Neutrophil (primary cell): ENCODE results near the gene CNTNAP2.

Experiments used
- H3K27ac ChIP-seq: fragments of 200-600 bp; sonication (generic); 2 replicates; pipeline ENCODE4 v1.5.1; 2016; ENCODE audit warnings: mild to moderate bottlenecking, moderate library complexity
- H3K27me3 ChIP-seq: fragments of 200-600 bp; sonication (generic); 2 replicates; pipeline ENCODE4 v1.6.0; 2016; ENCODE audit warnings: mild to moderate bottlenecking
- H3K36me3 ChIP-seq: fragments of 200-600 bp; sonication (generic); 2 replicates; pipeline ENCODE4 v1.5.1; 2017
- H3K4me1 ChIP-seq, 2 experiments: fragments of 200-600 bp in 1 of 2; sonication (generic) in 1 of 2; 1 replicate in 1 of 2; 2 replicates in 1 of 2; pipeline versions ENCODE4 v1.5.1 to v1.6.1; 2013 to 2016; ENCODE audit warnings: low read depth in 1 of 2, low read length in 1 of 2, mild to moderate bottlenecking in 1 of 2, moderate library complexity in 1 of 2; ENCODE audit not compliant: control insufficient read depth in 1 of 2, insufficient read depth in 1 of 2
- H3K4me3 ChIP-seq, 2 experiments: fragments of 200-600 bp in 1 of 2; sonication (generic) in 1 of 2; 1 replicate in 1 of 2; 2 replicates in 1 of 2; pipeline ENCODE4 v1.5.1; 2013 to 2016; ENCODE audit warnings: low read depth in 1 of 2, low read length in 1 of 2, mild to moderate bottlenecking in 1 of 2, moderate library complexity in 1 of 2
- H3K9me3 ChIP-seq: fragments of 200-600 bp; sonication (generic); 2 replicates; pipeline ENCODE4 v1.5.1; 2016
- CTCF ChIP-seq: fragments of 200-600 bp; sonication (generic); IDR thresholded peaks from 2 replicates; pipeline ENCODE4 v1.5.1; 2016; ENCODE audit warnings: antibody characterized with exemption

CNTNAP2 gene

GRCh38 chr7:146291900-146292299 lies 175.3 kb downstream of the CNTNAP2 start:
- no peak for TF ChIP-seq CTCF
- Histone ChIP-seq H3K9me3 (no peaks in the 10 kb centered on the region), H3K27me3 (no peaks in the 10 kb centered on the region), H3K27ac (no peak overlapping the region), H3K36me3 (no peaks in the 10 kb centered on the region), H3K4me1 (no peaks in the 10 kb centered on the region), H3K4me3 (no peak overlapping the region)

GRCh38 chr7:146296028-146296427 lies 179.4 kb downstream of the CNTNAP2 start:
- H3K27ac ChIP-seq = no peak overlapping the region
- no peak for TF ChIP-seq CTCF
- H3K4me1 ChIP-seq = no peaks in the 10 kb centered on the region
- H3K9me3 ChIP-seq = no peaks in the 10 kb centered on the region
- H3K27me3 ChIP-seq = no peaks in the 10 kb centered on the region
- H3K36me3 ChIP-seq = no peaks in the 10 kb centered on the region
- H3K4me3 ChIP-seq = no peak overlapping the region

GRCh38 chr7:146314962-146315361 lies 198.4 kb downstream of the CNTNAP2 start:
- TF ChIP-seq CTCF = no peak
- Histone ChIP-seq H3K4me1 (no peaks in the 10 kb centered on the region), H3K27me3 (no peaks in the 10 kb centered on the region), H3K27ac (no peak overlapping the region), H3K36me3 (no peaks in the 10 kb centered on the region), H3K4me3 (no peak overlapping the region), H3K9me3 (no peaks in the 10 kb centered on the region)

GRCh38 chr7:146319629-146320028 lies 203.0 kb downstream of the CNTNAP2 start:
- no peak for TF ChIP-seq CTCF
- H3K36me3 ChIP-seq = no peaks in the 10 kb centered on the region
- no peak overlapping the region for H3K27ac ChIP-seq
- H3K27me3 ChIP-seq = no peaks in the 10 kb centered on the region
- no peaks in the 10 kb centered on the region for H3K9me3 ChIP-seq
- H3K4me3 ChIP-seq = no peak overlapping the region
- H3K4me1 ChIP-seq = no peaks in the 10 kb centered on the region

- H3K27ac ChIP-seq = no peak overlapping the region
- H3K4me3 ChIP-seq = no peak overlapping the region
- H3K9me3 ChIP-seq = no peaks in the 10 kb centered on the region
- no peaks in the 10 kb centered on the region for H3K36me3 ChIP-seq
- H3K27me3 ChIP-seq = no peaks in the 10 kb centered on the region
- TF ChIP-seq CTCF = no peak
- H3K4me1 ChIP-seq = no peaks in the 10 kb centered on the region
These were observed 204.7 kb downstream of the CNTNAP2 start for GRCh38 chr7:146321301-146321700.

- Histone ChIP-seq H3K9me3 (no peaks in the 10 kb centered on the region), H3K36me3 (no peaks in the 10 kb centered on the region), H3K27me3 (no peaks in the 10 kb centered on the region), H3K27ac (no peak overlapping the region), H3K4me1 (no peaks in the 10 kb centered on the region), H3K4me3 (no peak overlapping the region)
- TF ChIP-seq CTCF = no peak
These were observed 214.8 kb downstream of the CNTNAP2 start for GRCh38 chr7:146331369-146331768.
